Neural progenitor cell (in vitro differentiated cells): Measurements from ENCODE around the gene BTBD18. TPM values are rescaled to one million over a fixed set of nuclear protein-coding genes. Genes with fewer than 3 reads are reported as not detected.

ENCODE experiments used
- DNase-seq: peaks from one replicate; pipeline ENCODE4 v3.0.0-alpha.2; 2016; ENCODE audit warnings: low spot score
- H2AFZ ChIP-seq: fragments of 200-600 bp; sonication (generic); replicated peaks from 2 replicates; pipeline ENCODE4 v1.6.1; 2016; ENCODE audit warnings: antibody characterized with exemption
- H3F3A ChIP-seq: fragments of 200-600 bp; sonication (generic); 2 replicates; pipeline ENCODE4 v1.6.1; 2016; ENCODE audit warnings: antibody characterized with exemption, low read depth
- H3K27ac ChIP-seq: fragments of 200-600 bp; sonication (generic); 2 replicates; pipeline ENCODE4 v1.5.1; 2016; ENCODE audit warnings: mild to moderate bottlenecking
- H3K27me3 ChIP-seq: fragments of 200-600 bp; sonication (generic); 2 replicates; pipeline ENCODE4 v1.6.1; 2016; ENCODE audit warnings: mild to moderate bottlenecking, moderate library complexity
- H3K36me3 ChIP-seq: fragments of 200-600 bp; sonication (generic); 2 replicates; pipeline ENCODE4 v1.5.1; 2016
- H3K4me1 ChIP-seq: fragments of 200-600 bp; sonication (generic); 2 replicates; pipeline ENCODE4 v1.6.1; 2016; ENCODE audit warnings: mixed run types
- H3K4me2 ChIP-seq: fragments of 200-600 bp; sonication (generic); 2 replicates; pipeline ENCODE4 v1.6.1; 2016
- H3K4me3 ChIP-seq: fragments of 200-600 bp; sonication (generic); 2 replicates; pipeline ENCODE4 v1.5.1; 2016
- H3K79me2 ChIP-seq: fragments of 200-600 bp; sonication (generic); 2 replicates; pipeline ENCODE4 v1.6.1; 2016; ENCODE audit warnings: low read depth
- H3K9ac ChIP-seq: fragments of 200-600 bp; sonication (generic); 2 replicates; pipeline ENCODE4 v1.6.1; 2016
- H3K9me3 ChIP-seq: fragments of 200-600 bp; sonication (generic); 2 replicates; pipeline ENCODE4 v1.5.1; 2016; ENCODE audit warnings: low read depth
- H4K20me1 ChIP-seq: fragments of 200-600 bp; sonication (generic); 2 replicates; pipeline ENCODE4 v1.6.1; 2016; ENCODE audit warnings: low read depth
- H3K27ac Mint-ChIP-seq: 3 replicates; pipeline ENCODE4 v1.8.0; 2021; ENCODE audit warnings: mixed read lengths
- H3K27me3 Mint-ChIP-seq: 2 replicates; pipeline ENCODE4 v1.8.0; 2022; ENCODE audit warnings: low read depth, mild to moderate bottlenecking, inconsistent platforms, moderate library complexity, mixed read lengths; ENCODE audit not compliant: insufficient read depth
- H3K36me3 Mint-ChIP-seq: 3 replicates; pipeline ENCODE4 v1.8.0; 2021; ENCODE audit warnings: mixed read lengths
- H3K4me1 Mint-ChIP-seq: 3 replicates; pipeline ENCODE4 v1.8.0; 2021; ENCODE audit warnings: mixed read lengths
- H3K4me3 Mint-ChIP-seq: 3 replicates; pipeline ENCODE4 v1.8.0; 2021; ENCODE audit warnings: mild to moderate bottlenecking, moderate library complexity, mixed read lengths
- H3K9me3 Mint-ChIP-seq: 3 replicates; pipeline ENCODE4 v1.8.0; 2020; ENCODE audit warnings: mixed read lengths
- CTCF ChIP-seq: fragments of 200-600 bp; sonication (generic); IDR thresholded peaks from 2 replicates; pipeline ENCODE4 v1.5.1; 2017; ENCODE audit warnings: antibody characterized with exemption, mild to moderate bottlenecking
- EZH2 ChIP-seq: fragments of 200-600 bp; sonication (generic); IDR thresholded peaks from 2 replicates; pipeline ENCODE4 v1.6.1; 2017; ENCODE audit warnings: antibody characterized with exemption, mild to moderate bottlenecking, moderate library complexity
- EZH2phosphoT487 ChIP-seq: fragments of 200-600 bp; sonication (generic); IDR thresholded peaks from 2 replicates; pipeline ENCODE4 v1.6.1; 2017; ENCODE audit warnings: antibody characterized with exemption
- total RNA-seq: library from RNA; depleted of rRNA; stranded (reverse); fragments of >200 nt; gene quantifications from 2 replicates; pipeline ENCODE4 v1.2.3, GENCODE V29; 2015; ENCODE audit warnings: low replicate concordance

BTBD18 gene
- total RNA-seq, 1 donor from 2014 or later = not detected

GRCh38 chr11:57798905-57799559, 47.4 kb upstream of the BTBD18 start:
- Mint-ChIP-seq H3K4me3 (no peak overlapping the region), H3K27me3 (peaks cover 2% of the 10 kb centered on the region), H3K4me1 (no peaks in the 10 kb centered on the region), H3K9me3 (no peaks in the 10 kb centered on the region), H3K36me3 (peaks cover 36% of the 10 kb centered on the region), H3K27ac (no peak overlapping the region)
- Histone ChIP-seq H3K4me2 (no peak overlapping the region), H3K4me3 (no peak overlapping the region), H3K27ac (peak overlapping the region; percentile 53), H3K4me1 (peaks cover 4% of the 10 kb centered on the region), H3F3A (peaks cover 32% of the 10 kb centered on the region), H3K9me3 (no peaks in the 10 kb centered on the region), H3K27me3 (no peaks in the 10 kb centered on the region), H4K20me1 (peaks cover 56% of the 10 kb centered on the region), H3K9ac (no peak overlapping the region), H2AFZ (no peak overlapping the region), H3K36me3 (peaks cover 34% of the 10 kb centered on the region), H3K79me2 (peaks cover 83% of the 10 kb centered on the region)
- TF ChIP-seq CTCF (no peak), EZH2phosphoT487 (no peak), EZH2 (no peak)
- no peak for DNase-seq

DNA sequence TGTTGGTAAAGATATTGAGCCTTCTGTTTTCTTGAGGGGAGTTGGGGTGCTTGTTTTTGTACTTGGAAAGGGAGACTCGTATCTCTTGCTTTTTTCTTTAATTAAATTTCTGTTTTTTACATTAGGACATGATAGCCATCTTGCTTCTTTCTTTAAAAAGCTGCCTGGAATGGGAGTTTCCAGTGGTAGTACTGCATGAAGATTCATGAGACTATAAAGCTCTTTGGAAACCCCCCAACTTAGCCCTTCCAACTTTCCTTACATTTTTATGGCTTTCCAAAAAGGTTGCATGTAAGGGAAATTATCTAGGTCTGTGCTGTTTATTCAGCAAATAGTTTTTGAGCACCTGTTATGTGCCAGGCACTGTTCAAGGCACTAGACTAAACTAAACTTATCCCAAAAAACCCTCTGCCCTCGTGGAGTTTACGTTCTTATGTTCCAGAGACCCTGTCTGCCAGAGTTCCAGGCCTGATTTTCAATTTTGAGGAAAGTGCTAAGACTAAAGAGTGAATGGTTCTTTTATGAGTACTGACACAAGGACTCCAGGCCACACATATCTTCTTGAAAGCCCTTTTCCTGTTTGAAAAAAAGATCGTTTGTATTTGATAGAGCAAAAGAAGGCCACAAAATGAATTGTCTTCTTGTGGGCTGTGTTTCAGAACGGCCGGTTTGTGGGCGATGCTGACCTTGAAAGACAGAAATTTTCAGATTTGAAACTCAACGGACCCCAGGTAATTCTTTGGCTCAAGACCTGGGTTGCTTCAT, 41.9 kb upstream of the BTBD18 start:
- Mint-ChIP-seq H3K27me3 (no peaks in the 10 kb centered on the region), H3K4me3 (no peak overlapping the region), H3K4me1 (no peaks in the 10 kb centered on the region), H3K27ac (no peak overlapping the region), H3K36me3 (peaks cover 43% of the 10 kb centered on the region), H3K9me3 (no peaks in the 10 kb centered on the region)
- H3K36me3 ChIP-seq = peaks cover 7% of the 10 kb centered on the region
- peaks cover 87% of the 10 kb centered on the region for H3K79me2 ChIP-seq
- H3K4me1 ChIP-seq = peaks cover 4% of the 10 kb centered on the region
- no peaks in the 10 kb centered on the region for H3K9me3 ChIP-seq
- H3K4me2 ChIP-seq = no peak overlapping the region
- H3K27me3 ChIP-seq = no peaks in the 10 kb centered on the region
- no peak overlapping the region for H3K4me3 ChIP-seq
- TF ChIP-seq EZH2phosphoT487 = no peak
- no peak for TF ChIP-seq EZH2
- TF ChIP-seq CTCF = no peak
- no peak overlapping the region for H3K27ac ChIP-seq
- H4K20me1 ChIP-seq = peaks cover 60% of the 10 kb centered on the region
- H2AFZ ChIP-seq = no peak overlapping the region
- peaks cover 7% of the 10 kb centered on the region for H3F3A ChIP-seq
- H3K9ac ChIP-seq = no peak overlapping the region
- DNase-seq = no peak

DNA sequence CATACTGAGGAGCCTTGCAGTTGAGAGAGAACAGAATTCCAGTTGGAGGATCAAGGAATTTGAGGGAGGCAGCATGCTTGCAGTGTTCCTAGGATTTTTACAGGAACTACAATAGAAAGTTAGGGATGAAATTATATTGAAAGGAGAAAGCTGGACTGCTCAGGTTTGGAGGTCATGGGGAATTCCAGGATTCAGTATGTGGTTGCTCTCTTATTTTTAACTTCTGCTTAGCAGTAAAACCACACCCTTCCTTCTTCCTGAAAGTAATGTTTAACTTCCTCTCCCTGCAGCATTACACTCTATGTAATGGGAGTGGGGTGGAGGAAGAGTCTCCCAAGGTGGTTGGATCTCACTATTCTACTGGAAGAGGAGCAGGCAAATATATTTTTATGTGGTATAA, 41.3 kb upstream of the BTBD18 start:
- H3K27ac ChIP-seq = no peak overlapping the region
- H3K36me3 ChIP-seq = peaks cover 7% of the 10 kb centered on the region
- no peak overlapping the region for H3K9ac ChIP-seq
- no peak overlapping the region for H3K4me2 ChIP-seq
- no peaks in the 10 kb centered on the region for H3K27me3 ChIP-seq
- peaks cover 67% of the 10 kb centered on the region for H4K20me1 ChIP-seq
- peaks cover 11% of the 10 kb centered on the region for H3K4me1 ChIP-seq
- Mint-ChIP-seq H3K27me3 (no peaks in the 10 kb centered on the region), H3K36me3 (peaks cover 40% of the 10 kb centered on the region), H3K4me1 (peaks cover 5% of the 10 kb centered on the region), H3K4me3 (no peak overlapping the region), H3K27ac (no peak overlapping the region), H3K9me3 (no peaks in the 10 kb centered on the region)
- no peak overlapping the region for H3K4me3 ChIP-seq
- H3K9me3 ChIP-seq = no peaks in the 10 kb centered on the region
- H2AFZ ChIP-seq = no peak overlapping the region
- peaks cover 6% of the 10 kb centered on the region for H3F3A ChIP-seq
- H3K79me2 ChIP-seq = peaks cover 90% of the 10 kb centered on the region
- DNase-seq = no peak
- TF ChIP-seq EZH2 (no peak), CTCF (no peak), EZH2phosphoT487 (no peak)
